Effector memory CD8-positive, alpha-beta T cell (primary cell): ENCODE data around the gene CFAP46.
"Not testable (repeated sequence)": the region's sequence is repeated elsewhere in the genome, so short reads cannot be mapped to it uniquely, and the experiment has no call there.

Experiments used
- ATAC-seq: fragments of 150-1000 bp; cut with Tn5 transposase; replicated peaks from 2 replicates; pipeline ENCODE4 v1.10.0; 2021; ENCODE audit warnings: mild to moderate bottlenecking, moderate library complexity
- DNase-seq, 3 experiments: peaks; one replicate each; pipeline ENCODE4 v3.0.0; 2021
- H3K27ac Mint-ChIP-seq, 2 donors: one replicate each; pipeline ENCODE4 v1.8.0; 2022; ENCODE audit warnings: mild to moderate bottlenecking in 2 of 2, mixed read lengths in 2 of 2, moderate library complexity in 2 of 2
- H3K27me3 Mint-ChIP-seq, 2 donors: one replicate each; pipeline ENCODE4 v1.8.0; 2022; ENCODE audit warnings: mixed read lengths in 2 of 2
- H3K36me3 Mint-ChIP-seq: one replicate; pipeline ENCODE4 v1.8.0; 2022; ENCODE audit warnings: mild to moderate bottlenecking, moderate library complexity, mixed read lengths; ENCODE audit not compliant: insufficient read depth
- H3K4me1 Mint-ChIP-seq, 2 donors: one replicate each; pipeline ENCODE4 v1.8.0; 2022; ENCODE audit warnings: low read depth in 2 of 2, mixed read lengths in 2 of 2
- H3K4me3 Mint-ChIP-seq, 2 donors: one replicate each; pipeline ENCODE4 v1.8.0; 2022; ENCODE audit warnings: mild to moderate bottlenecking in 2 of 2, mixed read lengths in 2 of 2, moderate library complexity in 2 of 2
- H3K9me3 Mint-ChIP-seq, 2 donors: one replicate each; pipeline ENCODE4 v1.8.0; 2022; ENCODE audit warnings: mixed read lengths in 2 of 2

Gene CFAP46

GRCh38 chr10:132900211-132900756, 42.1 kb downstream of the CFAP46 start:
- Mint-ChIP-seq H3K36me3 (no peaks in the 10 kb centered on the region), H3K4me1 (peaks cover 4 to 8% of the 10 kb centered on the region in 2 donors), H3K27ac (no peak overlapping the region), H3K27me3 (peaks cover 10 to 30% of the 10 kb centered on the region in 2 donors), H3K9me3 (peaks cover 0 to 9% of the 10 kb centered on the region in 2 donors), H3K4me3 (no peak overlapping the region)
- no peak for ATAC-seq
- DNase-seq: no peak

- peaks cover 0 to 9% of the 10 kb centered on the region in 2 donors for H3K9me3 Mint-ChIP-seq
- no peak for ATAC-seq
- no peak overlapping the region for H3K27ac Mint-ChIP-seq
- peaks cover 0 to 3% of the 10 kb centered on the region in 2 donors for H3K4me1 Mint-ChIP-seq
- no peak overlapping the region for H3K4me3 Mint-ChIP-seq
- no peaks in the 10 kb centered on the region for H3K36me3 Mint-ChIP-seq
- DNase-seq: no peak
- peaks cover 10 to 36% of the 10 kb centered on the region in 2 donors for H3K27me3 Mint-ChIP-seq
These were observed 42.7 kb downstream of the CFAP46 start for GRCh38 chr10:132899751-132900065.

GRCh38 chr10:132899054-132899750, 43.2 kb downstream of the CFAP46 start:
- DNase-seq: no peak
- Mint-ChIP-seq H3K36me3 (no peaks in the 10 kb centered on the region), H3K27me3 (peaks cover 13 to 41% of the 10 kb centered on the region in 2 donors), H3K27ac (no peak overlapping the region), H3K4me1 (no peaks in the 10 kb centered on the region), H3K9me3 (peaks cover 0 to 9% of the 10 kb centered on the region in 2 donors), H3K4me3 (no peak overlapping the region)
- ATAC-seq: no peak

GRCh38 chr10:132898391-132899053, 43.8 kb downstream of the CFAP46 start:
- Mint-ChIP-seq H3K4me1 (peaks cover 0 to 2% of the 10 kb centered on the region in 2 donors), H3K36me3 (no peaks in the 10 kb centered on the region), H3K27ac (no peak overlapping the region), H3K27me3 (peaks cover 20 to 45% of the 10 kb centered on the region in 2 donors), H3K4me3 (no peak overlapping the region), H3K9me3 (peaks cover 0 to 9% of the 10 kb centered on the region in 2 donors)
- ATAC-seq (no peak), DNase-seq (no peak)

- Mint-ChIP-seq H3K27me3 (peaks cover 25 to 50% of the 10 kb centered on the region in 2 donors), H3K36me3 (no peaks in the 10 kb centered on the region)
- ATAC-seq: no peak
These were observed 44.6 kb downstream of the CFAP46 start for GRCh38 chr10:132897516-132898381.

GRCh38 chr10:132893786-132894185, 48.6 kb downstream of the CFAP46 start:
- not testable (repeated sequence) for H3K9me3 Mint-ChIP-seq, H3K36me3 Mint-ChIP-seq, DNase-seq, H3K4me1 Mint-ChIP-seq, ATAC-seq, H3K27ac Mint-ChIP-seq, H3K4me3 Mint-ChIP-seq
- peaks cover 45 to 59% of the 10 kb centered on the region in 2 donors for H3K27me3 Mint-ChIP-seq

More at GRCh38 chr10:132897516-132898381, 44.6 kb downstream of the CFAP46 start:
- Mint-ChIP-seq H3K27ac (no peak overlapping the region), H3K9me3 (peaks cover 0 to 9% of the 10 kb centered on the region in 2 donors), H3K4me3 (no peak overlapping the region), H3K4me1 (peaks cover 0 to 2% of the 10 kb centered on the region in 2 donors)
- DNase-seq: no peak

GRCh38 chr10:132893090-132893489, 49.3 kb downstream of the CFAP46 start:
- DNase-seq (no peak), ATAC-seq (no peak)
- H3K4me3 Mint-ChIP-seq: no peak overlapping the region
- H3K36me3 Mint-ChIP-seq: no peaks in the 10 kb centered on the region
- H3K9me3 Mint-ChIP-seq: no peaks in the 10 kb centered on the region
- no peak overlapping the region for H3K27ac Mint-ChIP-seq
- H3K4me1 Mint-ChIP-seq: peaks cover 0 to 2% of the 10 kb centered on the region in 2 donors
- H3K27me3 Mint-ChIP-seq: peaks cover 45 to 59% of the 10 kb centered on the region in 2 donors

- H3K27ac Mint-ChIP-seq: no peak overlapping the region
- DNase-seq (no peak), ATAC-seq (no peak)
- peaks cover 0 to 2% of the 10 kb centered on the region in 2 donors for H3K4me1 Mint-ChIP-seq
- no peaks in the 10 kb centered on the region for H3K9me3 Mint-ChIP-seq
- peaks cover 45 to 59% of the 10 kb centered on the region in 2 donors for H3K27me3 Mint-ChIP-seq
- H3K36me3 Mint-ChIP-seq: no peaks in the 10 kb centered on the region
- no peak overlapping the region for H3K4me3 Mint-ChIP-seq
These were observed 50.4 kb downstream of the CFAP46 start for GRCh38 chr10:132892004-132892403.

GRCh38 chr10:132891368-132891767, 51.0 kb downstream of the CFAP46 start:
- H3K4me1 Mint-ChIP-seq: peaks cover 0 to 2% of the 10 kb centered on the region in 2 donors
- ATAC-seq (no peak), DNase-seq (no peak)
- H3K27ac Mint-ChIP-seq: no peak overlapping the region
- no peaks in the 10 kb centered on the region for H3K36me3 Mint-ChIP-seq
- peaks cover 45 to 59% of the 10 kb centered on the region in 2 donors for H3K27me3 Mint-ChIP-seq
- H3K9me3 Mint-ChIP-seq: no peaks in the 10 kb centered on the region
- no peak overlapping the region for H3K4me3 Mint-ChIP-seq

GRCh38 chr10:132890301-132890700, 52.1 kb downstream of the CFAP46 start:
- Mint-ChIP-seq H3K36me3 (no peaks in the 10 kb centered on the region), H3K9me3 (no peaks in the 10 kb centered on the region), H3K4me1 (peaks cover 0 to 2% of the 10 kb centered on the region in 2 donors), H3K27me3 (peaks cover 42 to 55% of the 10 kb centered on the region in 2 donors), H3K27ac (no peak overlapping the region), H3K4me3 (no peak overlapping the region)
- no peak for ATAC-seq
- no peak for DNase-seq

- ATAC-seq (no peak), DNase-seq (no peak)
- no peaks in the 10 kb centered on the region for H3K36me3 Mint-ChIP-seq
- no peak overlapping the region for H3K27ac Mint-ChIP-seq
- peaks cover 0 to 2% of the 10 kb centered on the region in 2 donors for H3K4me1 Mint-ChIP-seq
- H3K27me3 Mint-ChIP-seq: peaks cover 35 to 48% of the 10 kb centered on the region in 2 donors
- no peaks in the 10 kb centered on the region for H3K9me3 Mint-ChIP-seq
- no peak overlapping the region for H3K4me3 Mint-ChIP-seq
These were observed 52.8 kb downstream of the CFAP46 start for GRCh38 chr10:132889556-132889955.

GRCh38 chr10:132888898-132889490, 53.4 kb downstream of the CFAP46 start:
- Mint-ChIP-seq H3K4me1 (peaks cover 0 to 2% of the 10 kb centered on the region in 2 donors), H3K4me3 (no peak overlapping the region), H3K27ac (no peak overlapping the region), H3K27me3 (peaks cover 29 to 45% of the 10 kb centered on the region in 2 donors), H3K36me3 (no peaks in the 10 kb centered on the region), H3K9me3 (no peaks in the 10 kb centered on the region)
- ATAC-seq (no peak), DNase-seq (no peak)

GRCh38 chr10:132888446-132888845, 53.9 kb downstream of the CFAP46 start:
- not testable (repeated sequence) for H3K27ac Mint-ChIP-seq, H3K4me1 Mint-ChIP-seq, DNase-seq, H3K4me3 Mint-ChIP-seq, ATAC-seq, H3K36me3 Mint-ChIP-seq, H3K9me3 Mint-ChIP-seq
- peaks cover 24 to 45% of the 10 kb centered on the region in 2 donors for H3K27me3 Mint-ChIP-seq
